Mucosa of stomach (tissue), 1 donor: ENCODE results near the gene NAB1.
A peak's percentile ranks its signal among the peaks of the same experiment; 100 is the strongest.
"Not testable (repeated sequence)": the region's sequence is repeated elsewhere in the genome, so short reads cannot be mapped to it uniquely, and the experiment has no call there.

Experiments used
- H3K27me3 ChIP-seq: one replicate; pipeline ENCODE4 v1.7.0; 2013; ENCODE audit warnings: mild to moderate bottlenecking, low read length; ENCODE audit not compliant: control insufficient read depth, insufficient read depth
- H3K36me3 ChIP-seq: one replicate; pipeline ENCODE4 v1.7.0; 2013; ENCODE audit warnings: low read length; ENCODE audit not compliant: control insufficient read depth, insufficient read depth
- H3K4me1 ChIP-seq: one replicate; pipeline ENCODE4 v1.7.0; 2013; ENCODE audit warnings: mild to moderate bottlenecking, low read length; ENCODE audit not compliant: control insufficient read depth, insufficient read depth
- H3K4me3 ChIP-seq: one replicate; pipeline ENCODE4 v1.7.0; 2013; ENCODE audit warnings: low read length
- H3K9ac ChIP-seq: one replicate; pipeline ENCODE4 v1.7.0; 2013; ENCODE audit warnings: mild to moderate bottlenecking, low read length, moderate library complexity
- H3K9me3 ChIP-seq: one replicate; pipeline ENCODE4 v1.7.0; 2013; ENCODE audit warnings: mild to moderate bottlenecking, low read length, moderate library complexity; ENCODE audit not compliant: control insufficient read depth
- donor health status: Pancreatic carcinoma.

The NAB1 gene

GRCh38 chr2:190649035-190649797, at the start of gene NAB1:
NAB1 (plus strand) TSS chr2:190649083; CDS start chr2:190659177, 10,094 bp downstream.
- Histone ChIP-seq H3K9me3 (no peaks in the 10 kb centered on the region), H3K4me3 (peak within 1 kb of the TSS; percentile 61), H3K4me1 (peaks cover 23% of the 10 kb centered on the region), H3K9ac (peak within 1 kb of the TSS; percentile 77), H3K27me3 (no peaks in the 10 kb centered on the region), H3K36me3 (no peaks in the 10 kb centered on the region)

- Histone ChIP-seq H3K9ac (no peak overlapping the region), H3K27me3 (no peaks in the 10 kb centered on the region), H3K4me1 (peaks cover 11% of the 10 kb centered on the region), H3K36me3 (no peaks in the 10 kb centered on the region), H3K4me3 (no peak overlapping the region), H3K9me3 (no peaks in the 10 kb centered on the region)
Measured at GRCh38 chr2:190599546-190600220, 49.2 kb upstream of the NAB1 start.

- Histone ChIP-seq H3K36me3 (no peaks in the 10 kb centered on the region), H3K4me3 (no peak overlapping the region), H3K27me3 (no peaks in the 10 kb centered on the region), H3K9ac (no peak overlapping the region), H3K4me1 (peaks cover 11% of the 10 kb centered on the region), H3K9me3 (no peaks in the 10 kb centered on the region)
Measured at GRCh38 chr2:190600293-190601103, 48.4 kb upstream of the NAB1 start.

GRCh38 chr2:190603374-190603773, 45.5 kb upstream of the NAB1 start:
- Histone ChIP-seq H3K4me3 (no peak overlapping the region), H3K9me3 (no peaks in the 10 kb centered on the region), H3K4me1 (peaks cover 11% of the 10 kb centered on the region), H3K36me3 (no peaks in the 10 kb centered on the region), H3K9ac (no peak overlapping the region), H3K27me3 (no peaks in the 10 kb centered on the region)

- H3K4me3 ChIP-seq, result no peak overlapping the region
Measured at GRCh38 chr2:190607014-190607597, 41.8 kb upstream of the NAB1 start.

GRCh38 chr2:190607657-190608357, 41.1 kb upstream of the NAB1 start:
- Histone ChIP-seq H3K27me3 (no peaks in the 10 kb centered on the region), H3K9me3 (no peaks in the 10 kb centered on the region), H3K9ac (no peak overlapping the region), H3K4me1 (no peaks in the 10 kb centered on the region), H3K4me3 (no peak overlapping the region), H3K36me3 (no peaks in the 10 kb centered on the region)

More at GRCh38 chr2:190607014-190607597, 41.8 kb upstream of the NAB1 start:
- H3K36me3 ChIP-seq, result no peaks in the 10 kb centered on the region
- H3K4me1 ChIP-seq, result no peaks in the 10 kb centered on the region
- H3K27me3 ChIP-seq, result no peaks in the 10 kb centered on the region
- H3K9ac ChIP-seq, result no peak overlapping the region
- no peaks in the 10 kb centered on the region for H3K9me3 ChIP-seq

- not testable (repeated sequence) for H3K4me3 ChIP-seq, H3K9ac ChIP-seq, H3K27me3 ChIP-seq, H3K36me3 ChIP-seq, H3K4me1 ChIP-seq, H3K9me3 ChIP-seq
Measured at GRCh38 chr2:190608863-190609262, 40.0 kb upstream of the NAB1 start.

GRCh38 chr2:190609397-190609796, 39.5 kb upstream of the NAB1 start:
- not testable (repeated sequence) for H3K4me1 ChIP-seq, H3K9ac ChIP-seq, H3K4me3 ChIP-seq, H3K9me3 ChIP-seq, H3K27me3 ChIP-seq, H3K36me3 ChIP-seq

GRCh38 chr2:190610528-190610927, 38.4 kb upstream of the NAB1 start:
- H3K27me3 ChIP-seq, H3K4me1 ChIP-seq, H3K9me3 ChIP-seq, H3K4me3 ChIP-seq, H3K36me3 ChIP-seq, H3K9ac ChIP-seq: not testable (repeated sequence)

GRCh38 chr2:190615555-190616200, 33.2 kb upstream of the NAB1 start:
- Histone ChIP-seq H3K9me3 (no peaks in the 10 kb centered on the region), H3K4me3 (no peak overlapping the region), H3K4me1 (no peaks in the 10 kb centered on the region), H3K36me3 (no peaks in the 10 kb centered on the region), H3K27me3 (no peaks in the 10 kb centered on the region), H3K9ac (no peak overlapping the region)

- Histone ChIP-seq H3K4me1 (no peaks in the 10 kb centered on the region), H3K27me3 (no peaks in the 10 kb centered on the region), H3K36me3 (no peaks in the 10 kb centered on the region), H3K9ac (no peak overlapping the region), H3K4me3 (no peak overlapping the region), H3K9me3 (no peaks in the 10 kb centered on the region)
Measured at GRCh38 chr2:190618030-190618429, 30.9 kb upstream of the NAB1 start.
